ENCODE measurements around the gene TSPAN19. TPM values are rescaled to one million over a fixed set of nuclear protein-coding genes. Genes with fewer than 3 reads are reported as not detected.

The TSPAN19 gene
- total and polyA plus RNA-seq, 8 donors: 0.43 to 5.4 (median 1.5) TPM; not detected in 1

DNA sequence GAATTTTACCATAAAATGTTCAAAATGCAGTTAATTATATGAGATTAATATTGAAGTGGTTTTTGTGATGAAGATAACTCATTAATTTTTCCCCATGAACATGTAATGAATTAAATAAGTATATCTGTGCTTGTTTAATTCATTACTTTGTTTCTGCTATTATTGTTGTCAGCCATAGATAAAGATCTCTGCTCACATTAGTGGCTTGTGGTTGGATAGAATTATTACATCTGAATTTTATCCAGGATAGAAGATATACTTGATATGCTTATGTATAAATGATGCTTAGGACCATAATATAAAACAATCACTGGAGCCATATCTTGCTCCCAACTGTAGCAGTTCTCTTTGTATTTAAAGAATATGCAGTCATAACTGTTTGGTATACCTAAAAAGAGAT lies 18.5 kb downstream of the TSPAN19 start:
- Histone ChIP-seq H3K9me3 (no peaks in the 10 kb centered on the region), H3K27me3 (no peaks in the 10 kb centered on the region), H3K36me3 (no peaks in the 10 kb centered on the region), H3K4me1 (no peaks in the 10 kb centered on the region), H3K4me3 (no peak overlapping the region), H3K27ac (no peak overlapping the region)
- ATAC-seq (no peak), DNase-seq (no peak)
- TF ChIP-seq, protein P1, sequence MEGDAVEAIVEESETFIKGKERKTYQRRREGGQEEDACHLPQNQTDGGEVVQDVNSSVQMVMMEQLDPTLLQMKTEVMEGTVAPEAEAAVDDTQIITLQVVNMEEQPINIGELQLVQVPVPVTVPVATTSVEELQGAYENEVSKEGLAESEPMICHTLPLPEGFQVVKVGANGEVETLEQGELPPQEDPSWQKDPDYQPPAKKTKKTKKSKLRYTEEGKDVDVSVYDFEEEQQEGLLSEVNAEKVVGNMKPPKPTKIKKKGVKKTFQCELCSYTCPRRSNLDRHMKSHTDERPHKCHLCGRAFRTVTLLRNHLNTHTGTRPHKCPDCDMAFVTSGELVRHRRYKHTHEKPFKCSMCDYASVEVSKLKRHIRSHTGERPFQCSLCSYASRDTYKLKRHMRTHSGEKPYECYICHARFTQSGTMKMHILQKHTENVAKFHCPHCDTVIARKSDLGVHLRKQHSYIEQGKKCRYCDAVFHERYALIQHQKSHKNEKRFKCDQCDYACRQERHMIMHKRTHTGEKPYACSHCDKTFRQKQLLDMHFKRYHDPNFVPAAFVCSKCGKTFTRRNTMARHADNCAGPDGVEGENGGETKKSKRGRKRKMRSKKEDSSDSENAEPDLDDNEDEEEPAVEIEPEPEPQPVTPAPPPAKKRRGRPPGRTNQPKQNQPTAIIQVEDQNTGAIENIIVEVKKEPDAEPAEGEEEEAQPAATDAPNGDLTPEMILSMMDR (IDR thresholded peaks at IDR 0.05): no peak
- intact Hi-C loops (cut with DNase I): no loop called here

- no peaks in the 10 kb centered on the region for H3K9me3 ChIP-seq
- ATAC-seq (no peak), DNase-seq (no peak)
- H3K27ac ChIP-seq: no peak overlapping the region
- no peak overlapping the region for H3K4me3 ChIP-seq
- H3K27me3 ChIP-seq: no peaks in the 10 kb centered on the region
- H3K36me3 ChIP-seq: no peaks in the 10 kb centered on the region
- no peaks in the 10 kb centered on the region for H3K4me1 ChIP-seq
- intact Hi-C loops (cut with DNase I): no loop called here
- TF ChIP-seq, protein P1 (IDR thresholded peaks at IDR 0.05): no peak
These were observed 18.9 kb downstream of the TSPAN19 start for GRCh38 chr12:85017133-85017532.

DNA sequence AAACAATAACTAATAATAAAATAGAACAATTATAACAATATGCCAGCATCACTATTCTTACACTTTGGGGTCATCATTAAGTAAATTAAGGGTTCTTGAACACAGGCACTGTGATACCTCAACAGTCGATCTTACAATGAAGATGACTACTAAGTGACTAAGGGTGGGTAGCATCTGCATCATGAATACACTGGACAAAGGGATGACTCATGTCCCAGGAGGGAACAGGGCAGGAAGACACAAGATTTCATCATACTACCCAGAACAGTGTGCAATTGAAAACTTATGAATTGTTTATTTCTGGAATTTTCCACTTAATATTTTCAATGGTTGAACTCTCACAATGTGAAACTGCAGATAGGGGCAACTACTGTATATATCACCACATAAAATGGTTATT lies 19.7 kb downstream of the TSPAN19 start:
- intact Hi-C loops (cut with DNase I): no loop called here
- DNase-seq (no peak), ATAC-seq (no peak)

DNA sequence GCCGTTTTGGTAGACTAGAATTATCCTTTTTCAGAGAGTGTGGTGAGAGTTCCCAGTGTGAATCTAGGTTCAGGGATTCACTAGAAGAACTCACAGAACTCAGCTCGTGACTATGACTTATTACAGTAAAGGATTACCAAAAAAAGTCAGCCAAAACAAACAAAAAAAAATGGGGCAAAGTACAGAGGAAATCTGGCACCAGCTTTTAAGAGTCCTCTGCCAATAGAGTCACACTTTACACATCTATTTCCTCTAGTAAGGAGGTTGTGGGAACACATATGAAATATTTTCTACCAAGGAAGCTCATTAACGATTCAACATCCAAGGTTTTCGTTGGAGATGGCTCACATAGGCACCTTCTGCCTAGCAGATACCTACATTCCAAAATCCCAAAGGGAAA lies 28.2 kb downstream of the TSPAN19 start:
- TF ChIP-seq, protein P1 (IDR thresholded peaks at IDR 0.05): no peak
- DNase-seq (no peak), ATAC-seq (no peak)
- no peaks in the 10 kb centered on the region for H3K27me3 ChIP-seq
- intact Hi-C loops (cut with DNase I): no loop called here
- no peaks in the 10 kb centered on the region for H3K36me3 ChIP-seq
- H3K4me3 ChIP-seq: no peak overlapping the region
- H3K9me3 ChIP-seq: no peaks in the 10 kb centered on the region
- H3K27ac ChIP-seq: no peak overlapping the region
- H3K4me1 ChIP-seq: no peaks in the 10 kb centered on the region

More for the DNA sequence above, 19.7 kb downstream of the TSPAN19 start:
- Histone ChIP-seq H3K4me1 (no peaks in the 10 kb centered on the region), H3K4me3 (no peak overlapping the region), H3K9me3 (no peaks in the 10 kb centered on the region), H3K36me3 (no peaks in the 10 kb centered on the region), H3K27ac (no peak overlapping the region), H3K27me3 (no peaks in the 10 kb centered on the region)
- TF ChIP-seq, protein P1 (IDR thresholded peaks at IDR 0.05): no peak

- intact Hi-C loops (cut with DNase I): no loop called here
- ATAC-seq (no peak), DNase-seq (no peak)
- H3K27ac ChIP-seq: no peak overlapping the region
- H3K27me3 ChIP-seq: no peaks in the 10 kb centered on the region
- H3K4me1 ChIP-seq: no peaks in the 10 kb centered on the region
- H3K36me3 ChIP-seq: no peaks in the 10 kb centered on the region
- TF ChIP-seq, protein P1 (IDR thresholded peaks at IDR 0.05): no peak
- no peak overlapping the region for H3K4me3 ChIP-seq
- no peaks in the 10 kb centered on the region for H3K9me3 ChIP-seq
These were observed 29.9 kb downstream of the TSPAN19 start for GRCh38 chr12:85006206-85006605.

Measured in left lung (tissue), 10 donors.